Stimulated activated effector memory CD8-positive, alpha-beta T cell treated with anti-CD3 and anti-CD28 coated beads, Interleukin-12 subunit alpha, Interleukin-12 subunit beta, amount 100 ng/mL, for 72 hours (primary cell): Measurements from ENCODE around the gene FHOD3.
"Not testable (repeated sequence)": the region's sequence is repeated elsewhere in the genome, so short reads cannot be mapped to it uniquely, and the experiment has no call there.

ENCODE experiments used
- ATAC-seq: fragments of 150-1000 bp; cut with Tn5 transposase; 2 replicates; pipeline ENCODE4 v1.10.0; 2021
- DNase-seq, 2 donors: peaks; one replicate each; pipeline ENCODE4 v3.0.0; 2021 to 2022; ENCODE audit warnings: low spot score in 2 of 2
- H3K27ac Mint-ChIP-seq: one replicate; pipeline ENCODE4 v1.8.0; 2022; ENCODE audit warnings: mild to moderate bottlenecking, mixed read lengths
- H3K36me3 Mint-ChIP-seq: one replicate; pipeline ENCODE4 v1.8.0; 2022; ENCODE audit warnings: mild to moderate bottlenecking, mixed read lengths
- H3K4me1 Mint-ChIP-seq: one replicate; pipeline ENCODE4 v1.8.0; 2022; ENCODE audit warnings: mixed read lengths
- H3K4me3 Mint-ChIP-seq: one replicate; pipeline ENCODE4 v1.8.0; 2022; ENCODE audit warnings: mild to moderate bottlenecking, mixed read lengths
- H3K9me3 Mint-ChIP-seq: one replicate; pipeline ENCODE4 v1.8.0; 2022; ENCODE audit warnings: mixed read lengths

FHOD3 gene

GRCh38 chr18:36792634-36793283 is 495.2 kb downstream of the FHOD3 start:
- Mint-ChIP-seq H3K4me1 (peaks cover 5% of the 10 kb centered on the region), H3K4me3 (no peak overlapping the region), H3K27ac (no peak overlapping the region), H3K9me3 (peaks cover 2% of the 10 kb centered on the region), H3K36me3 (peaks cover 61% of the 10 kb centered on the region)
- DNase-seq = no peak
- no peak for ATAC-seq

GRCh38 chr18:36798738-36799473 is 501.4 kb downstream of the FHOD3 start:
- H3K36me3 Mint-ChIP-seq = peaks cover 92% of the 10 kb centered on the region
- no peaks in the 10 kb centered on the region for H3K9me3 Mint-ChIP-seq
- H3K4me3 Mint-ChIP-seq = no peak overlapping the region
- H3K27ac Mint-ChIP-seq = peak overlapping the region; percentile 10
- H3K4me1 Mint-ChIP-seq = no peaks in the 10 kb centered on the region
- ATAC-seq (no peak), DNase-seq (no peak)

GRCh38 chr18:36805105-36805504 is 507.6 kb downstream of the FHOD3 start:
- H3K4me1 Mint-ChIP-seq = no peaks in the 10 kb centered on the region
- H3K9me3 Mint-ChIP-seq = no peaks in the 10 kb centered on the region
- no peak for ATAC-seq
- DNase-seq = no peak
- no peak overlapping the region for H3K27ac Mint-ChIP-seq
- H3K4me3 Mint-ChIP-seq = no peak overlapping the region
- H3K36me3 Mint-ChIP-seq = peaks cover 82% of the 10 kb centered on the region

GRCh38 chr18:36808681-36809080 is 511.2 kb downstream of the FHOD3 start:
- Mint-ChIP-seq H3K9me3 (no peaks in the 10 kb centered on the region), H3K36me3 (peaks cover 61% of the 10 kb centered on the region), H3K4me1 (peaks cover 12% of the 10 kb centered on the region), H3K4me3 (no peak overlapping the region), H3K27ac (no peak overlapping the region)
- DNase-seq (no peak), ATAC-seq (no peak)

GRCh38 chr18:36809590-36810381 is 512.3 kb downstream of the FHOD3 start:
- DNase-seq (peak; percentile 4 to 50), ATAC-seq (peak; percentile 78)
- Mint-ChIP-seq H3K9me3 (no peaks in the 10 kb centered on the region), H3K4me3 (no peak overlapping the region), H3K27ac (no peak overlapping the region), H3K4me1 (peaks cover 17% of the 10 kb centered on the region), H3K36me3 (peaks cover 58% of the 10 kb centered on the region)

- ATAC-seq = no peak
- no peaks in the 10 kb centered on the region for H3K9me3 Mint-ChIP-seq
- no peak for DNase-seq
- H3K36me3 Mint-ChIP-seq = peaks cover 58% of the 10 kb centered on the region
- H3K4me1 Mint-ChIP-seq = peaks cover 17% of the 10 kb centered on the region
- H3K27ac Mint-ChIP-seq = peak overlapping the region; percentile 84
- no peak overlapping the region for H3K4me3 Mint-ChIP-seq
Measured at GRCh38 chr18:36811430-36811829, 513.9 kb downstream of the FHOD3 start.

GRCh38 chr18:36811955-36812354 is 514.4 kb downstream of the FHOD3 start:
- ATAC-seq (no peak), DNase-seq (no peak)
- Mint-ChIP-seq H3K9me3 (no peaks in the 10 kb centered on the region), H3K36me3 (peaks cover 58% of the 10 kb centered on the region), H3K4me1 (peaks cover 17% of the 10 kb centered on the region), H3K4me3 (no peak overlapping the region), H3K27ac (peak overlapping the region; percentile 84)

- peaks cover 17% of the 10 kb centered on the region for H3K4me1 Mint-ChIP-seq
- H3K9me3 Mint-ChIP-seq = no peaks in the 10 kb centered on the region
- DNase-seq (no peak), ATAC-seq (no peak)
- peaks cover 58% of the 10 kb centered on the region for H3K36me3 Mint-ChIP-seq
- H3K4me3 Mint-ChIP-seq = no peak overlapping the region
- peak overlapping the region; percentile 84 for H3K27ac Mint-ChIP-seq
Measured at GRCh38 chr18:36812678-36813077, 515.2 kb downstream of the FHOD3 start.

GRCh38 chr18:36813101-36813775 is 515.7 kb downstream of the FHOD3 start:
- ATAC-seq (peak; percentile 63), DNase-seq (no peak)
- Mint-ChIP-seq H3K27ac (peak overlapping the region; percentile 84), H3K4me3 (no peak overlapping the region), H3K9me3 (no peaks in the 10 kb centered on the region), H3K4me1 (peaks cover 17% of the 10 kb centered on the region), H3K36me3 (peaks cover 59% of the 10 kb centered on the region)

- Mint-ChIP-seq H3K4me1 (peaks cover 17% of the 10 kb centered on the region), H3K36me3 (peaks cover 56% of the 10 kb centered on the region), H3K27ac (peak overlapping the region; percentile 84), H3K9me3 (no peaks in the 10 kb centered on the region), H3K4me3 (no peak overlapping the region)
- DNase-seq (no peak), ATAC-seq (peak; percentile 44)
Measured at GRCh38 chr18:36813824-36814223, 516.3 kb downstream of the FHOD3 start.

GRCh38 chr18:36814994-36815393 is 517.5 kb downstream of the FHOD3 start:
- Mint-ChIP-seq H3K4me1 (peaks cover 17% of the 10 kb centered on the region), H3K27ac (peak overlapping the region; percentile 84), H3K36me3 (peaks cover 56% of the 10 kb centered on the region)

GRCh38 chr18:36816096-36816495 is 518.6 kb downstream of the FHOD3 start:
- peaks cover 17% of the 10 kb centered on the region for H3K4me1 Mint-ChIP-seq
- not testable (repeated sequence) for H3K9me3 Mint-ChIP-seq, ATAC-seq, DNase-seq, H3K4me3 Mint-ChIP-seq
- peaks cover 51% of the 10 kb centered on the region for H3K36me3 Mint-ChIP-seq
- peak overlapping the region; percentile 17 for H3K27ac Mint-ChIP-seq

More at GRCh38 chr18:36814994-36815393, 517.5 kb downstream of the FHOD3 start:
- DNase-seq = no peak
- no peak for ATAC-seq
- H3K9me3 Mint-ChIP-seq = no peaks in the 10 kb centered on the region
- H3K4me3 Mint-ChIP-seq = no peak overlapping the region

- H3K36me3 Mint-ChIP-seq = peaks cover 48% of the 10 kb centered on the region
- no peak for DNase-seq
- no peak overlapping the region for H3K4me3 Mint-ChIP-seq
- peak overlapping the region; percentile 63 for H3K27ac Mint-ChIP-seq
- ATAC-seq = no peak
- no peaks in the 10 kb centered on the region for H3K9me3 Mint-ChIP-seq
- H3K4me1 Mint-ChIP-seq = peaks cover 17% of the 10 kb centered on the region
Measured at GRCh38 chr18:36817039-36817438, 519.5 kb downstream of the FHOD3 start.

GRCh38 chr18:36818652-36819051 is 521.1 kb downstream of the FHOD3 start:
- DNase-seq (no peak), ATAC-seq (no peak)
- H3K4me1 Mint-ChIP-seq = peaks cover 6% of the 10 kb centered on the region
- H3K9me3 Mint-ChIP-seq = no peaks in the 10 kb centered on the region
- H3K27ac Mint-ChIP-seq = no peak overlapping the region
- peaks cover 49% of the 10 kb centered on the region for H3K36me3 Mint-ChIP-seq
- H3K4me3 Mint-ChIP-seq = no peak overlapping the region

GRCh38 chr18:36819621-36820020 is 522.1 kb downstream of the FHOD3 start:
- ATAC-seq = no peak
- Mint-ChIP-seq H3K4me3 (no peak overlapping the region), H3K36me3 (peaks cover 46% of the 10 kb centered on the region), H3K9me3 (no peaks in the 10 kb centered on the region), H3K4me1 (no peaks in the 10 kb centered on the region), H3K27ac (no peak overlapping the region)
- no peak for DNase-seq
